Measurements from ENCODE around the gene ZNF30. TPM values are rescaled to one million over a fixed set of nuclear protein-coding genes. Genes with fewer than 3 reads are reported as not detected.
"Not testable (repeated sequence)": the region's sequence is repeated elsewhere in the genome, so short reads cannot be mapped to it uniquely, and the experiment has no call there.

Gene ZNF30
- total RNA-seq, 2 experiments from 2014 or later, result 4.4 to 5.5 TPM

DNA sequence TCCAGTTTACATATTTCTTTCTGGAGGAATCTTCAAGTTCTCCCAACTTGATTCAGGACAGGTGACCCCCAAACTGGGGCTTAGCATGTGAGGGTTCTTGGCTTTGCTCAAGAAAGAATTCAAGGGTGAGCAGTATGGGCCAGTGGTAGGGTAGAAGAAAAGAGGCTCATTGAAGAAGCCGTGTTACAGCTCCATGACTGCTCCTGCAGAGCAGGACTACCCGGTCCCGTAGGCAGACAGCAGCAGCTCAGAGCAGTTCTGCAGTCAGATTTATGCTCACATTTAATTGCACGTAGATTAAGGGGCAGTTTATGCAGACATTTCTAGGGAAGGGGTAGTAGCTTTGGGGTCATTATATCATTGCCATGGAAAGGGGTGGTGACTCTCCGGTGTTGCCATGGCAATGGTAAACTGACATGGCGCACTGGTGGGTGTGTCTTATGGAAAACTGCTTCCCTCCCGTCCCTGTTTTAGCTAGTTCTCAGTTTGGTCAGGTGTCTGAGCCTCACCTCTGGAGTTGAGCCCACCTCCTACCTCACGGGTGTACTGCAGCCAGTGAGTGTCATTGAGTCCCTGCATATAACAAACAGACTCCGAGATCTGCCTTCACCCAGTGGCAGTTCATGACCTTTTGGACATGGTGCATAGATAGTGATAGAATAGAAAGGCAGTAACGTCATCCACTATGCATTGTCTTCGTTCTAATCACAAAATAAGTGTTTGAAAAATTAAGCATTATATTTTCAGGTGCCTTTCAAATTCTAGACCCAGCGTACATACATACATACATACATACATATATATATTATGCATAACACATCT, 53.3 kb downstream of the ZNF30 start:
- Mint-ChIP-seq H3K27me3 (ENCODE audit: low read depth) (no peaks in the 10 kb centered on the region), H3K27ac (no peak overlapping the region), H3K4me1 (ENCODE audit: low read depth) (peaks cover 6% of the 10 kb centered on the region), H3K36me3 (ENCODE audit: low read depth) (no peaks in the 10 kb centered on the region), H3K9me3 (peaks cover 9% of the 10 kb centered on the region), H3K4me3 (no peak overlapping the region)
- CTCF ChIA-PET, result interaction anchor here (0.6 to 1.6 kb wide), 2 partner anchors 32 to 33 kb away, joined by 3 to 4 read pairs; no protein-coding TSS in a partner anchor
- no peak for DNase-seq
- intact Hi-C loops (cut with micrococcal nuclease), result no loop called here

DNA sequence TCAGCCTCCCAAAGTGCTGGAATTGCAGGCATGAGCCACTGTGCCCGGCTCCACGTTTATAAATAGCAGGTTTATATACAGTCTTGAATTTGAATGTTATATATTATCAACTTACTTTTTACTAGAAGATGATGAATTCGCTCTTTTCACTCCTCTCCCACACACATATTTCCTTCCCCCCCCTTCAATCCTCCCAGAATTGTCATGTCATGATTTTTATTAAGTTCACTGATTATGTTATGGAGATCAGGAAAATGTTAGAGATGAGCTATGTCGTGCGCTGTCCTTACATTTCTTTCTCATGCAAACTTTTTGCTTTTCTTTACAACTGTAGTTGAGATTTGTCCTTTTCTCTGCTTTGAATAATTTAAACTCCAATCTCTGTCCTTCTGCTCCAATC, 55.6 kb downstream of the ZNF30 start:
- CTCF ChIA-PET, result interaction anchor here (1.0 to 1.7 kb wide), 2 partner anchors 10 to 31 kb away, joined by 4 read pairs; no protein-coding TSS in a partner anchor
- no peak for DNase-seq
- H3K27me3 Mint-ChIP-seq (ENCODE audit: low read depth), result no peaks in the 10 kb centered on the region
- peaks cover 11% of the 10 kb centered on the region for H3K4me1 Mint-ChIP-seq (ENCODE audit: low read depth)
- intact Hi-C loops (cut with micrococcal nuclease), result no loop called here
- no peak overlapping the region for H3K27ac Mint-ChIP-seq
- H3K36me3 Mint-ChIP-seq (ENCODE audit: low read depth), result no peaks in the 10 kb centered on the region
- no peak overlapping the region for H3K4me3 Mint-ChIP-seq
- H3K9me3 Mint-ChIP-seq, result no peaks in the 10 kb centered on the region

DNA sequence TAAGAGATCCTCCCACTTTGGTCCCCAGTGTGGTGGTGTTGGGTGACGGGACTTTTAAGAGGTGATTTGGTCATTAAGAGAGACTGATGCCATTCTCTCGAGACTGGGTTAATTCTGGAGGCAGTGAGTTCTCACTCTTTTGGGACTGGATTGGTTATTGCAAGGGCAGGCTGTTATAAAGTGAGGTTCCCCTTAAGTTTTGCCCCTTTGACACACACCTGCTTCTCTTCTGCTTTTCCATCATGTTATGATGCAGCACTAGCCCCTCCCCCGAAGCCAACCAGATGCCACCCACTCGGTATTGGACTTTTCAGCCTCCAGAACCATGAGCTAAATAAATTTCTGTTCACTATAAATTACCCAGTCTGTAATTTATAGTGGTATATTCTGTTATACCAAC, 57.1 kb downstream of the ZNF30 start:
- no peak for DNase-seq
- H3K4me3 Mint-ChIP-seq, result no peak overlapping the region
- intact Hi-C loops (cut with micrococcal nuclease), result loop anchor here (2.0 kb wide), 1 partner anchor 15 kb away; no protein-coding TSS in a partner anchor

DNA sequence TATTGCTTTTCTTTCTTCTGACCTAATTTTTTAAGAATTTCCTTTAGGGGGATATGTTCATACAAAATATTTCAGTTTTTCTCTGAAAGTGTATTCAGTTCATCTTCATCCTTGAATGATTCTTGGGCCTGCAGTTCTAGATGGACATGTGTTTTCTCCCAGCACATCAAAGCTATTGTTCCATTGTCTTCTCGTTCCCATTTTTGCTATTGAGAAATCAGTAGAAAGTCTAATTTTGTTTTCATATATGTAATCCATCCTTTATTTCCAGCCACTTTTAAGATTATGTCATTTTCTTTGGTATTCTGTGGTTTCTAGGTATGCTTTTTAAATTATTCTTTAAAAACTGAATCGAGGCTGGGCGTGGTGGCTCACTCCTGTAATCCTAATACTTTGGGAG, 57.6 kb downstream of the ZNF30 start:
- CTCF ChIA-PET, result interaction anchor here (1.0 to 2.7 kb wide), 2 partner anchors 11 to 28 kb away, joined by 5 to 17 read pairs; no protein-coding TSS in a partner anchor
- intact Hi-C loops (cut with micrococcal nuclease), result loop anchor here (2.0 kb wide), 1 partner anchor 15 kb away; no protein-coding TSS in a partner anchor
- H3K27me3 Mint-ChIP-seq (ENCODE audit: low read depth), result no peaks in the 10 kb centered on the region
- H3K9me3 Mint-ChIP-seq, result no peaks in the 10 kb centered on the region
- no peak overlapping the region for H3K4me3 Mint-ChIP-seq
- no peaks in the 10 kb centered on the region for H3K36me3 Mint-ChIP-seq (ENCODE audit: low read depth)
- no peak overlapping the region for H3K27ac Mint-ChIP-seq
- DNase-seq, result no peak
- peaks cover 23% of the 10 kb centered on the region for H3K4me1 Mint-ChIP-seq (ENCODE audit: low read depth)

More for the DNA sequence above, 57.1 kb downstream of the ZNF30 start:
- H3K9me3 Mint-ChIP-seq, result no peaks in the 10 kb centered on the region
- CTCF ChIA-PET, result interaction anchor here (0.7 to 1.0 kb wide), 2 partner anchors 29 to 158 kb away, joined by 4 to 5 read pairs; no protein-coding TSS in a partner anchor
- no peaks in the 10 kb centered on the region for H3K27me3 Mint-ChIP-seq (ENCODE audit: low read depth)
- peaks cover 18% of the 10 kb centered on the region for H3K4me1 Mint-ChIP-seq (ENCODE audit: low read depth)
- H3K27ac Mint-ChIP-seq, result no peak overlapping the region
- no peaks in the 10 kb centered on the region for H3K36me3 Mint-ChIP-seq (ENCODE audit: low read depth)

- intact Hi-C loops (cut with micrococcal nuclease), result loop anchor here (2.0 kb wide), 1 partner anchor 13 kb away; no protein-coding TSS in a partner anchor
- no peaks in the 10 kb centered on the region for H3K27me3 Mint-ChIP-seq (ENCODE audit: low read depth)
- CTCF ChIA-PET, result interaction anchor here (0.8 to 2.7 kb wide), 7 partner anchors 10 to 46 kb away, joined by 3 to 17 read pairs (median 4); partner anchors contain the start of gene GRAMD1A
- peak overlapping the region; percentile 80 for H3K27ac Mint-ChIP-seq
- H3K36me3 Mint-ChIP-seq (ENCODE audit: low read depth), result no peaks in the 10 kb centered on the region
- peaks cover 33% of the 10 kb centered on the region for H3K4me1 Mint-ChIP-seq (ENCODE audit: low read depth)
- H3K9me3 Mint-ChIP-seq, result no peaks in the 10 kb centered on the region
- peak; percentile 61 for DNase-seq
- H3K4me3 Mint-ChIP-seq, result peak overlapping the region; percentile 65
Measured at GRCh38 chr19:34985249-34986022, 58.7 kb downstream of the ZNF30 start.

GRCh38 chr19:34988119-34988518, 61.4 kb downstream of the ZNF30 start:
- intact Hi-C loops (cut with micrococcal nuclease), result no loop called here
- CTCF ChIA-PET, result interaction anchor here (0.8 to 1.4 kb wide), 3 partner anchors 13 to 58 kb away, joined by 3 to 4 read pairs (median 4); no protein-coding TSS in a partner anchor
- Mint-ChIP-seq H3K27me3 (ENCODE audit: low read depth) (no peaks in the 10 kb centered on the region), H3K9me3 (no peaks in the 10 kb centered on the region), H3K36me3 (ENCODE audit: low read depth) (no peaks in the 10 kb centered on the region), H3K4me3 (no peak overlapping the region), H3K4me1 (ENCODE audit: low read depth) (peaks cover 54% of the 10 kb centered on the region), H3K27ac (no peak overlapping the region)
- DNase-seq, result no peak

DNA sequence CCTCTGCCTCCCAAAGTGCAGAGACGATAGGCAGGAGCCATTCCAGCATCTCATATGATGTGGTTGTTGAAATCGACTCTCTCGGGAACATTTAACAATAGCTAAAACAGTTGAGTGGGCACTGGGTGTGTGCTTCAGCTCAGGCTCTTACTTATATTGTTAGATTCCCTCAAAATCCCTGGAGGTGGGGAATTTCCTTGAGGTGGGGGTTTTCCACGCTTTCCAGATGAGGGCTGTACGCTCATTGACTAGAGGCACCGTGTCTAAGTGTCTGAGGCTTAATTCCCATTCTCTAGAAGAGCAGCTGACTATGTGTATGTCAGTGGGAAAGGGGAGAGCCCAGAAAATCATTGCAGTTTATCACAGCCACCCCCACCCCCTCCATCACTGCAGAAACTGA, 62.6 kb downstream of the ZNF30 start:
- H3K36me3 Mint-ChIP-seq (ENCODE audit: low read depth), result no peaks in the 10 kb centered on the region
- intact Hi-C loops (cut with micrococcal nuclease), result no loop called here
- H3K4me3 Mint-ChIP-seq, result no peak overlapping the region
- DNase-seq, result no peak
- CTCF ChIA-PET, result interaction anchor here (0.8 to 1.6 kb wide), 4 partner anchors 16 to 60 kb away, joined by 4 to 7 read pairs (median 4); no protein-coding TSS in a partner anchor
- peak overlapping the region; percentile 54 for H3K27ac Mint-ChIP-seq
- H3K4me1 Mint-ChIP-seq (ENCODE audit: low read depth), result peaks cover 57% of the 10 kb centered on the region
- H3K27me3 Mint-ChIP-seq (ENCODE audit: low read depth), result no peaks in the 10 kb centered on the region
- no peaks in the 10 kb centered on the region for H3K9me3 Mint-ChIP-seq

- Mint-ChIP-seq H3K36me3 (ENCODE audit: low read depth) (no peaks in the 10 kb centered on the region), H3K4me3 (no peak overlapping the region), H3K9me3 (no peaks in the 10 kb centered on the region), H3K27me3 (ENCODE audit: low read depth) (no peaks in the 10 kb centered on the region), H3K27ac (peak overlapping the region; percentile 86), H3K4me1 (ENCODE audit: low read depth) (peaks cover 50% of the 10 kb centered on the region)
- CTCF ChIA-PET, result interaction anchor here (0.6 to 1.6 kb wide), 4 partner anchors 11 to 23 kb away, joined by 3 to 7 read pairs (median 3); no protein-coding TSS in a partner anchor
- DNase-seq, result peak; percentile 65
- intact Hi-C loops (cut with micrococcal nuclease), result loop anchor here (1.0 to 10.0 kb wide), 2 partner anchors 9 to 224 kb away; no protein-coding TSS in a partner anchor
Measured at GRCh38 chr19:34990578-34991192, 64.0 kb downstream of the ZNF30 start.

DNA sequence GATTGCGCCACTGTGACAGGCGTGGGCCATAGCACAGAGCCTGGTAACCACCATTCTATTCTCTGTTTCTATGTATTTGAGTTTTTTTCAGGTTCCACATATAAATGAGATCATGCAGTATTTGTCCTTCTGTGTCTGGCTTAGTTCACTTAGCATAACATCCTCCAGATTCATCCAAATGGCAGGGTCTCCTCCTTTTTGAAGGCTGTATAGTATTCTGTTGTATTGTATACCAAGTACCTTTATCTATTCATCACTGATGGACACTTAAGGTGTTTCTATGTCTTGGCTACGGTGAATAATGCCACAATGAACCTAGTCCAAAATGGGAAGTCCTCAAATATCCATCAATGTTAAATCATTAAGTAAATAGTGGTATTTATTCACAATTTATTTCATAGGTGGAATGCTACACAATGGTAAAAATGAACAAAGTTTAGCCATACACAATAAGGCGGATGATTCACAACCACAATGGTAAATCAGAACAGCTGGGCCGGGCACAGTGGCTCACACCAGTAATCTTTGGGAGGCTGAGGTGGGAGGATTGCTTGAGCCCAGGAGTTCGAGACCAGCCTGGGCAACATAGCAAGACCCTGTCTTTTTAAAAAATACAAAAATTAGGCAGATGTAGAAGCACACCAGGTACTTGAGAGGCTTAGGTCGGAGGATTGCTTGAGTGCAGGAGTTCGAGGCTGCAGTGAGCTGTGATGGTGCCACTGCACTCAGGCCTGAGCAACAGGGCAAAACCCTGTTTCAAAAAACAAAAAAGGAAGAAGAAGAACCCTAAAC, 65.0 kb downstream of the ZNF30 start:
- no peaks in the 10 kb centered on the region for H3K36me3 Mint-ChIP-seq (ENCODE audit: low read depth)
- intact Hi-C loops (cut with micrococcal nuclease), result loop anchor here (10.0 kb wide), 1 partner anchor 223 kb away; no protein-coding TSS in a partner anchor
- peaks cover 48% of the 10 kb centered on the region for H3K4me1 Mint-ChIP-seq (ENCODE audit: low read depth)
- H3K4me3 Mint-ChIP-seq, result no peak overlapping the region
- H3K27me3 Mint-ChIP-seq (ENCODE audit: low read depth), result no peaks in the 10 kb centered on the region
- CTCF ChIA-PET, result interaction anchor here (0.6 to 1.0 kb wide), 5 partner anchors 10 to 150 kb away, joined by 3 read pairs; no protein-coding TSS in a partner anchor
- H3K27ac Mint-ChIP-seq, result peak overlapping the region; percentile 86
- H3K9me3 Mint-ChIP-seq, result no peaks in the 10 kb centered on the region
- no peak for DNase-seq

GRCh38 chr19:34992582-34992981, 65.9 kb downstream of the ZNF30 start:
- H3K4me3 Mint-ChIP-seq; DNase-seq; H3K36me3 Mint-ChIP-seq (ENCODE audit: low read depth); H3K9me3 Mint-ChIP-seq; H3K27me3 Mint-ChIP-seq (ENCODE audit: low read depth); H3K27ac Mint-ChIP-seq: not testable (repeated sequence)
- intact Hi-C loops (cut with micrococcal nuclease), result loop anchor here (10.0 kb wide), 1 partner anchor 222 kb away; no protein-coding TSS in a partner anchor
- H3K4me1 Mint-ChIP-seq (ENCODE audit: low read depth), result peaks cover 55% of the 10 kb centered on the region
- CTCF ChIA-PET, result interaction anchor here (0.6 to 0.8 kb wide), 2 partner anchors 20 to 151 kb away, joined by 3 read pairs; no protein-coding TSS in a partner anchor

DNA sequence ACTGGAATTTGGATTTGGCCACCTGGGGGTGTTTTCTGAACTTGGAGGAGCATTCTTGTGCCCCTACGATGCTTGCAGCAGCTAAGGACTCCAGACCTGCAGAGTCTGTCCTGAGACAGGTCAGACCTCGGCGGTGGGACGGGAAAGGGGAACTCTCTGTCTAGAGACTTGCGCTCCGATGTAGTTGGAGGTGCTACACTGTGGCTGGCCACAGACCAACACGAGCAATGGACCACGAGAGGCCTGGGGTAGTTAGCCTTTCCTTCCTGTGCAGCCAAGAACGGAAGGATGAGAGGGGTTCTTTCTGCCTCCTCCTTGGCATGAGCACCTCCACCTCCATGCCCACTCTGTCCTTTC, 67.6 kb downstream of the ZNF30 start:
- H3K27ac Mint-ChIP-seq, result no peak overlapping the region
- peaks cover 1% of the 10 kb centered on the region for H3K36me3 Mint-ChIP-seq (ENCODE audit: low read depth)
- intact Hi-C loops (cut with micrococcal nuclease), result loop anchor here (10.0 kb wide), 1 partner anchor 221 kb away; no protein-coding TSS in a partner anchor
- H3K4me1 Mint-ChIP-seq (ENCODE audit: low read depth), result peaks cover 57% of the 10 kb centered on the region
- H3K9me3 Mint-ChIP-seq, result no peaks in the 10 kb centered on the region
- H3K4me3 Mint-ChIP-seq, result no peak overlapping the region
- H3K27me3 Mint-ChIP-seq (ENCODE audit: low read depth), result no peaks in the 10 kb centered on the region
- DNase-seq, result no peak
- CTCF ChIA-PET, result interaction anchor here (2.4 kb wide), 1 partner anchor 19 kb away, joined by 13 read pairs; no protein-coding TSS in a partner anchor
